H1 (cell line): ENCODE measurements around the gene LCNL1.

ENCODE experiments used
- CHD2 ChIP-seq: IDR thresholded peaks from 2 replicates; pipeline ENCODE4 v1.6.1; 2012; ENCODE audit warnings: low read length, improper control_type of control experiment
- CTCF ChIP-seq, 3 experiments: IDR thresholded peaks; 1 replicate in 2 of 3; 2 replicates in 1 of 3; pipeline versions ENCODE4 v1.5.1 to v1.6.1; 2011; ENCODE audit warnings: low read length in 3 of 3, mild to moderate bottlenecking in 3 of 3, inconsistent platforms in 2 of 3, low read depth in 1 of 3, moderate library complexity in 1 of 3; ENCODE audit not compliant: insufficient read depth in 1 of 3; ENCODE audit errors: control extremely low read depth in 1 of 3
- EP300 ChIP-seq, 2 experiments: IDR thresholded peaks; 1 replicate in 1 of 2; 2 replicates in 1 of 2; pipeline ENCODE4 v1.6.1; 2011 to 2012; ENCODE audit warnings: low read depth in 2 of 2, low read length in 2 of 2, mild to moderate bottlenecking in 2 of 2, borderline replicate concordance in 1 of 2, inconsistent platforms in 1 of 2, moderate library complexity in 1 of 2
- KDM5A ChIP-seq: fragments of 200-600 bp; IDR thresholded peaks from 2 replicates; pipeline ENCODE4 v1.7.1; 2012; ENCODE audit warnings: mild to moderate bottlenecking, low read length, inconsistent platforms, mixed read lengths
- NANOG ChIP-seq: IDR thresholded peaks from 2 replicates; pipeline ENCODE4 v1.6.1; 2011; ENCODE audit warnings: low read length, low read depth, mild to moderate bottlenecking, inconsistent platforms; ENCODE audit not compliant: insufficient read depth, poor library complexity, severe bottlenecking
- POLR2A ChIP-seq, 2 experiments: IDR thresholded peaks; 1 replicate in 1 of 2; 2 replicates in 1 of 2; pipeline ENCODE4 v1.6.1; 2011; ENCODE audit warnings: low read depth in 2 of 2, low read length in 2 of 2, mild to moderate bottlenecking in 2 of 2; ENCODE audit errors: control extremely low read depth in 1 of 2
- SUZ12 ChIP-seq: fragments of 200-600 bp; sonication (generic); IDR thresholded peaks from 2 replicates; pipeline ENCODE4 v1.6.1; 2012; ENCODE audit warnings: mild to moderate bottlenecking, inconsistent platforms, low read length, moderate library complexity, mixed read lengths
- TAF1 ChIP-seq: IDR thresholded peaks from 2 replicates; pipeline ENCODE4 v1.6.1; 2011; ENCODE audit warnings: mild to moderate bottlenecking, low read depth, low read length
- ZNF274 ChIP-seq: IDR thresholded peaks from 2 replicates; pipeline ENCODE4 v1.7.0; 2012; ENCODE audit warnings: low read length, borderline replicate concordance; ENCODE audit errors: extremely low read depth

- TF ChIP-seq NANOG (no peak), EP300 (IDR thresholded peaks at IDR 0.05; ENCODE audit: borderline replicate concordance in 1 of 2, low read depth in 2 of 2, low read length in 2 of 2) (no peak), CHD2 (no peak), KDM5A (no peak), CTCF (IDR thresholded peaks at IDR 0.05; ENCODE audit: control extremely low read depth in 1 of 3, insufficient read depth in 1 of 3, low read depth in 1 of 3, low read length in 3 of 3) (no peak), ZNF274 (no peak), SUZ12 (no peak), TAF1 (no peak), POLR2A (IDR thresholded peaks at IDR 0.05; ENCODE audit: control extremely low read depth in 1 of 2, low read depth in 2 of 2, low read length in 2 of 2) (no peak)
Measured at GRCh38 chr9:136996361-136997292, 13.8 kb downstream of the LCNL1 start, which contains the start of gene CLIC3.
